GM12892 (cell line): ENCODE results near the gene USP38.

Experiments used
- POLR2A ChIP-seq: IDR thresholded peaks from 2 replicates; pipeline ENCODE4 v1.6.1; 2011; ENCODE audit warnings: low read depth, low read length, control low read depth
- POLR2AphosphoS5 ChIP-seq: IDR thresholded peaks from 2 replicates; pipeline ENCODE4 v1.6.1; 2011; ENCODE audit warnings: low read depth, low read length, control low read depth
- TAF1 ChIP-seq: IDR thresholded peaks from 2 replicates; pipeline ENCODE4 v1.6.1; 2011; ENCODE audit warnings: low read depth, mild to moderate bottlenecking, control low read depth, low read length, borderline replicate concordance

DNA sequence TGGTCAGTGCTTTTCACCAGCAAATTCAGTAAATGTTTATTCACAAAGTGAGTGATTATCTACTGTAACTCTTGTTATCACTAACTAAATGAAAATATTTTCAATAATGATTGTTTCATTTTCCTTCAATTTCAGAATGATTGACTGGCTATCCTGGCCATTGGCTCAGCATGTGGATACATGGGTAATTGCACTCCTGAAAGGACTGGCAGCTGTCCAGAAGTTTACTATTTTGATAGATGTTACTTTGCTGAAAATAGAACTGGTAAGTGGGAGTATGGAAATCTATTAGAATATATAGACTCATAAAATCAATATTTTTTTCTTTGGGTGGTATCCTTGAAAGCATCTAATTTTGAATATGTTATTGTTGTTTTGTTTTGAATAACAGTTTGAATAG is 10.9 kb downstream of the USP38 start:
- no peak for TF ChIP-seq POLR2A
- no peak for TF ChIP-seq POLR2AphosphoS5
- no peak for TF ChIP-seq TAF1
